Measurements from ENCODE around the gene ZNF383.
"Not testable (repeated sequence)": the region's sequence is repeated elsewhere in the genome, so short reads cannot be mapped to it uniquely, and the experiment has no call there.

The ZNF383 gene

GRCh38 chr19:37217775-37218591 is at the start of gene ZNF383:
ZNF383 (plus strand) TSS chr19:37218214; CDS start chr19:37230454, 12,240 bp downstream.
- peak; percentile 87 to 88 for DNase-seq

- DNase-seq, result peak; percentile 95 to 97
These were observed 45.3 kb upstream of the ZNF383 start, which contains the start of gene ZNF585A for GRCh38 chr19:37172368-37173366. ZNF585A (minus strand) TSS chr19:37172695; CDS start chr19:37169910, 2,785 bp downstream.

GRCh38 chr19:37186071-37186470 is 31.9 kb upstream of the ZNF383 start:
- DNase-seq, result not testable (repeated sequence)

GRCh38 chr19:37195248-37195647 is 22.8 kb upstream of the ZNF383 start:
- DNase-seq, result not testable (repeated sequence)

- DNase-seq, result not testable (repeated sequence)
These were observed 20.9 kb upstream of the ZNF383 start for GRCh38 chr19:37197115-37197514.

- no peak for DNase-seq
These were observed 20.2 kb upstream of the ZNF383 start for GRCh38 chr19:37197768-37198167.

- no peak for DNase-seq
These were observed 587 bp upstream of the ZNF383 start for GRCh38 chr19:37217480-37217774.

GRCh38 chr19:37218592-37218935 is 550 bp downstream of the ZNF383 start:
- DNase-seq, result no peak

GRCh38 chr19:37220383-37220782 is 2.4 kb downstream of the ZNF383 start:
- no peak for DNase-seq

- no peak for DNase-seq
These were observed 3.1 kb downstream of the ZNF383 start for GRCh38 chr19:37221136-37221535.

GRCh38 chr19:37226248-37226647 is 8.2 kb downstream of the ZNF383 start:
- DNase-seq, result no peak

- DNase-seq, result peak in 1 of 2 experiments; percentile 84
These were observed 10.0 kb downstream of the ZNF383 start for GRCh38 chr19:37227996-37228395.

- DNase-seq, result no peak
These were observed 25.2 kb downstream of the ZNF383 start for GRCh38 chr19:37243206-37243632.

- peak; percentile 81 to 86 for DNase-seq
These were observed 33.6 kb downstream of the ZNF383 start for GRCh38 chr19:37251308-37252229.

GRCh38 chr19:37263028-37263427 is 45.0 kb downstream of the ZNF383 start:
- not testable (repeated sequence) for DNase-seq

GRCh38 chr19:37267005-37267404 is 49.0 kb downstream of the ZNF383 start:
- not testable (repeated sequence) for DNase-seq

- not testable (repeated sequence) for DNase-seq
These were observed 49.7 kb downstream of the ZNF383 start for GRCh38 chr19:37267755-37268154.

- DNase-seq, result not testable (repeated sequence)
These were observed 62.6 kb downstream of the ZNF383 start for GRCh38 chr19:37280656-37281055.

- not testable (repeated sequence) for DNase-seq
These were observed 66.0 kb downstream of the ZNF383 start for GRCh38 chr19:37284020-37284419.

GRCh38 chr19:37289229-37289628 is 71.2 kb downstream of the ZNF383 start:
- not testable (repeated sequence) for DNase-seq

GRCh38 chr19:37292998-37293939 is 75.3 kb downstream of the ZNF383 start:
- DNase-seq, result not testable (repeated sequence)

All from NCI-H187 (cell line).